Measurements from ENCODE around the gene IQGAP3. TPM values are rescaled to one million over a fixed set of nuclear protein-coding genes. Genes with fewer than 3 reads are reported as not detected.

IQGAP3 gene
- total RNA-seq, 4 donors from 2014 or later = 7.1 to 12.8 (median 8.6) TPM

DNA sequence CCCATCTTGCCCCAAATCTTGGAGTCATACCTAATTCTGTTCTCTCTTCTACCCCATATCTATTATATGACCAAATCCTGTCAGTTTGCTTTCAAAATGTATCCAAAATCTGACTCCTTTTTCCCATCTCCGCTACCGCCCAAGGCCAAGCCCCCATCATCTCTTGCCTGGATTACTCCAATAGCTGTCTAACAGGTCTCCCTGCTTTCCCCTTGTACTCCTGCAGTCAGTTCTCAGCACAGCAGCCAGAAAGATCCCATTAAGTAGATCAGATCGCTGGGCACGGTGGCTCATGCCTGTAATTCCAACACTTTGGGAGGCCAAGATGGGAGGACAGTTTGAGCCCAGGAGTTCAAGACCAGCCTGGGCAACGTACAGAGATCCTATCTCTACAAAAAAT is 19.8 kb downstream of the IQGAP3 start:
- Histone ChIP-seq H3K4me3 (no peak overlapping the region), H3K27me3 (no peaks in the 10 kb centered on the region), H3K4me1 (no peaks in the 10 kb centered on the region), H3K36me3 (no peaks in the 10 kb centered on the region), H3K9me3 (no peaks in the 10 kb centered on the region), H3K27ac (no peak overlapping the region)
- no peak for DNase-seq
- intact Hi-C loops (cut with DNase I) = no loop called here
- WGBS, 2 donors = 63 to 73% methylated on average over 4 to 5 of the region's 5 CpGs
- TF ChIP-seq, protein P1, sequence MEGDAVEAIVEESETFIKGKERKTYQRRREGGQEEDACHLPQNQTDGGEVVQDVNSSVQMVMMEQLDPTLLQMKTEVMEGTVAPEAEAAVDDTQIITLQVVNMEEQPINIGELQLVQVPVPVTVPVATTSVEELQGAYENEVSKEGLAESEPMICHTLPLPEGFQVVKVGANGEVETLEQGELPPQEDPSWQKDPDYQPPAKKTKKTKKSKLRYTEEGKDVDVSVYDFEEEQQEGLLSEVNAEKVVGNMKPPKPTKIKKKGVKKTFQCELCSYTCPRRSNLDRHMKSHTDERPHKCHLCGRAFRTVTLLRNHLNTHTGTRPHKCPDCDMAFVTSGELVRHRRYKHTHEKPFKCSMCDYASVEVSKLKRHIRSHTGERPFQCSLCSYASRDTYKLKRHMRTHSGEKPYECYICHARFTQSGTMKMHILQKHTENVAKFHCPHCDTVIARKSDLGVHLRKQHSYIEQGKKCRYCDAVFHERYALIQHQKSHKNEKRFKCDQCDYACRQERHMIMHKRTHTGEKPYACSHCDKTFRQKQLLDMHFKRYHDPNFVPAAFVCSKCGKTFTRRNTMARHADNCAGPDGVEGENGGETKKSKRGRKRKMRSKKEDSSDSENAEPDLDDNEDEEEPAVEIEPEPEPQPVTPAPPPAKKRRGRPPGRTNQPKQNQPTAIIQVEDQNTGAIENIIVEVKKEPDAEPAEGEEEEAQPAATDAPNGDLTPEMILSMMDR (IDR thresholded peaks at IDR 0.05) = no peak
- no peak for TF ChIP-seq POLR2A (IDR thresholded peaks at IDR 0.05)

DNA sequence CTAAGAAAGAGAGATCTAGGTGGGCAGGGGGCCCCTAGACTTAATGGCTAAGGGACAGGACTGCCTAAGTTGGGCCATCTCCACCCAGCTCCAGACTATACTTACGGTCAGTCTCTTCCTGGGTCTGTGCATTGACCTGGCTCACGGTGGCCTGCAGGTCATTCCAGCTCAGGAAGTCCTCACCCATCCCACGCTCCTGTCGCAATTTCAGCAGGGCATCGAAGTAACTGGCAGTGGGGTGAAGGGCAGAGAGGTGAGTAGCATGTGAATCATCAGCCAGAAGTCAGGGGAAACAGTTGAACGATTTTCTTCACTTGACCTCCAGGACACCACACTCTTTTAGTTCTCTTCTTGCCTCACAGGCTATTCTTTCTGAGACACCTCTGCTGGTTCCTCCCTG is 20.5 kb downstream of the IQGAP3 start:
- intact Hi-C loops (cut with DNase I) = no loop called here
- DNase-seq = no peak
- TF ChIP-seq, protein P1 (IDR thresholded peaks at IDR 0.05) = no peak
- no peak for TF ChIP-seq POLR2A (IDR thresholded peaks at IDR 0.05)
- no peaks in the 10 kb centered on the region for H3K9me3 ChIP-seq
- no peak overlapping the region for H3K4me3 ChIP-seq
- H3K27ac ChIP-seq = no peak overlapping the region
- H3K27me3 ChIP-seq = no peaks in the 10 kb centered on the region
- no peaks in the 10 kb centered on the region for H3K36me3 ChIP-seq
- H3K4me1 ChIP-seq = no peaks in the 10 kb centered on the region
- 68 to 71% methylated on average over 6 of the region's 6 CpGs for WGBS, 2 donors

DNA sequence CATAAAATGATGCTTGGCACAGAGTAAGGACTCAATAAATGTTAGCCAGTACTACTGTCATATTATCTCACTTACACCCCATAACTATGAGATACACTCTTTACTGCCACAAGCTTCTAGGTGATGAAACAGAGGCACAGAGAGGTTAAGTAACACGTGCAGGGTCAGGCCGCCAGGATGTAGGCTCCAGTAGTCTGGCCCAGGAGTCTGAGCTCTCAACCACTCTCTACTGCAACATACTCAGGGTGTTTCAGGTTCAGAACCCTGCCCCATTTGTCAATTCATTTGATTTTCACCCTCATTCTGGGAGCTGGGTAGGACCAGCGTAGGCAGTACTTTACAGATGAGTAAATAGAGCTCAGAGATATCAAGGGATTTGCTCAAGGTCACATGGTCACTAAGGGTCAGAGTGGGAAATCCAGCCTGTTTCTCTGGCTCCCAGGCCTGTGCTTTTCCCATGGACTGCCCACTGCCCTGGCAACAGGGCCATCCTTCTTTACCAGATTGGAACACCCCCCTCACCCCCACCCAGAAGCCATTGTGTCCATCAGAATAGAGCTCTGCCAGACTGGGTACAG is 21.2 kb downstream of the IQGAP3 start:
- WGBS, 2 donors = 83 to 91% methylated on average over 3 of the region's 3 CpGs
- Histone ChIP-seq H3K9me3 (no peaks in the 10 kb centered on the region), H3K4me1 (no peaks in the 10 kb centered on the region), H3K27ac (no peak overlapping the region), H3K36me3 (no peaks in the 10 kb centered on the region), H3K4me3 (no peak overlapping the region), H3K27me3 (no peaks in the 10 kb centered on the region)
- DNase-seq = no peak
- intact Hi-C loops (cut with DNase I) = no loop called here
- no peak for TF ChIP-seq POLR2A (IDR thresholded peaks at IDR 0.05)
- TF ChIP-seq, protein P1 (IDR thresholded peaks at IDR 0.05) = no peak

DNA sequence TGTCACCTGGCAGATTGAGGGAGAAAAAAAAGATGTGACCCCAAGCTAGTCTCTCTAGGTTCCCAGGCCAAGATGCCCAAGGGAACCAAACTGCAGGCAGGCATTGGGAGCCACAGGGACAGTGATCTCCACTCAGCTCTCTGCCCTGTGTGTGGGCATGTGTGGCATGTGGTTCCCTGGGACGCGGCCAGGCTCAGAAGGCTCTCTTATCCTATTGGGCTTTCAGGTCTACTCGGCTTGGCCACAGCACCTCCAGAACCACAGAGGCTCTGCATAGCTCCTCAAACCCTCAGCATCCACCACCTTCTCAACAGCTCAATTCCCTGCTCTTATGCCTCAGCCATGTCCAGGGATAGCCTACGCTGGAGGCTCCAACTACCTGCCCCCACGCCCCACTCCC is 22.0 kb downstream of the IQGAP3 start:
- Histone ChIP-seq H3K27me3 (no peaks in the 10 kb centered on the region), H3K36me3 (no peaks in the 10 kb centered on the region), H3K27ac (no peak overlapping the region), H3K4me1 (no peaks in the 10 kb centered on the region), H3K4me3 (no peak overlapping the region), H3K9me3 (no peaks in the 10 kb centered on the region)
- 86 to 100% methylated on average over 2 to 3 of the region's 5 CpGs for WGBS, 2 donors
- no peak for DNase-seq
- TF ChIP-seq POLR2A (IDR thresholded peaks at IDR 0.05) = no peak
- TF ChIP-seq, protein P1 (IDR thresholded peaks at IDR 0.05) = no peak
- intact Hi-C loops (cut with DNase I) = no loop called here

DNA sequence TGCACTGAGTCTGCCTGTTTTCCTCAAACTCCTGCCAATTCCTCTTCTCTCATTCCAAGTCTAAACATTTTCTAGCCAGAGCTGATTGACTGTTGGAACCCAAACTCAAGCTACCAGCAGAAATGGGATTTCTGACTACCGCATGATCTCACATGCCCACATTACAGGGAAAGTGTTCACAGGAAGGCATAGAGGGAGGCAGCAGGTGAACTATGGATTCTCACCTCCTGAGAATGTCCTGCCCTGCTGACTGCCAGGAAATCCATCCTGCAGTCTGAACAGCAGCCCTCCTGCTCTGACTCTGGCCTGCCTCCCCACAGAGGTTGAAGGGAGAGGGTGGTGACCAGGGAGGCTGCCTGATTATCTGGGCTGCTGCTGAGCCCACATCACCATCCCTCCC is 22.5 kb downstream of the IQGAP3 start:
- no peak overlapping the region for H3K4me3 ChIP-seq
- DNase-seq = no peak
- H3K9me3 ChIP-seq = no peaks in the 10 kb centered on the region
- intact Hi-C loops (cut with DNase I) = no loop called here
- WGBS, 2 donors = 67 to 100% methylated on average over 1 of the region's 1 CpG
- no peaks in the 10 kb centered on the region for H3K27me3 ChIP-seq
- no peaks in the 10 kb centered on the region for H3K36me3 ChIP-seq
- TF ChIP-seq, protein P1 (IDR thresholded peaks at IDR 0.05) = no peak
- TF ChIP-seq POLR2A (IDR thresholded peaks at IDR 0.05) = no peak
- no peak overlapping the region for H3K27ac ChIP-seq
- no peaks in the 10 kb centered on the region for H3K4me1 ChIP-seq

Measured in esophagus squamous epithelium (tissue), 5 donors.